SK-N-MC (cell line): ENCODE data around the gene VAV3.

ENCODE experiments used
- EZH2 ChIP-seq: fragments of 200-600 bp; sonication (generic); IDR thresholded peaks from one replicate; pipeline ENCODE4 v1.6.1; 2017; ENCODE audit warnings: antibody characterized with exemption
- FOXP2 ChIP-seq: optimal IDR thresholded peaks from 2 replicates; pipeline ENCODE3; 2011; ENCODE audit warnings: mild to moderate bottlenecking, moderate library complexity; ENCODE audit not compliant: insufficient read depth; ENCODE audit errors: extremely low read length, control extremely low read depth
- POLR2AphosphoS5 ChIP-seq: IDR thresholded peaks from 2 replicates; pipeline ENCODE4 v1.6.1; 2012; ENCODE audit warnings: mild to moderate bottlenecking, low read depth, low read length, borderline replicate concordance

DNA sequence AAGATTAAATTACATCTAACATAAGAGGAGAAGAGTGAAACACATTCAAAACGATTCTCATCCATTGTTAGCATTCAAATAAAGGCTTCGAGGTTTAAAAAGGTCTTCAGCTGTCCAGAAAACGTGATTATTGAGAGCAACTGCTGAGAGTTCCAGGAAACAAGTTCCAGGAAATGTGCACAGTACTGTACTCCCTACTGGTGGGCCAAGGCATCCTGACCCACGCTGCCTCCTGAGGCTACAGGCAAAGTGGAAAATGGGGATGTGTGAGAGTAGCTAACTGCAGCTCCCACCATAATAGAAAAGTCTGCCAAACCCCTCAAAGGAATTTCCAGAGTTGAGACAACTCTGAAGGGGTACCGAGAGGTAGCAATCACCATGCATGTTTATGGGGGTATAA is 2.0 kb downstream of the VAV3 start:
- TF ChIP-seq EZH2 (peak; percentile 8), POLR2AphosphoS5 (no peak), FOXP2 (no peak)
